ENCODE data around the gene ZFPM1.
"Not testable (repeated sequence)": the region's sequence is repeated elsewhere in the genome, so short reads cannot be mapped to it uniquely, and the experiment has no call there.

Gene ZFPM1

GRCh38 chr16:88467541-88467944, 14.5 kb downstream of the ZFPM1 start:
- no peak for DNase-seq

GRCh38 chr16:88468275-88469129, 15.4 kb downstream of the ZFPM1 start:
- DNase-seq, result no peak

GRCh38 chr16:88469615-88470395, 16.7 kb downstream of the ZFPM1 start:
- DNase-seq, result no peak

- DNase-seq, result not testable (repeated sequence)
Observed at GRCh38 chr16:88470396-88470680, 17.3 kb downstream of the ZFPM1 start.

- DNase-seq, result not testable (repeated sequence)
Observed at GRCh38 chr16:88470696-88471095, 17.6 kb downstream of the ZFPM1 start.

GRCh38 chr16:88471115-88471514, 18.0 kb downstream of the ZFPM1 start:
- no peak for DNase-seq

GRCh38 chr16:88471575-88471974, 18.5 kb downstream of the ZFPM1 start:
- DNase-seq, result no peak

GRCh38 chr16:88472069-88472468, 19.0 kb downstream of the ZFPM1 start:
- no peak for DNase-seq

- DNase-seq, result no peak
Observed at GRCh38 chr16:88472637-88473205, 19.6 kb downstream of the ZFPM1 start.

GRCh38 chr16:88473666-88474534, 20.8 kb downstream of the ZFPM1 start:
- no peak for DNase-seq

- no peak for DNase-seq
Observed at GRCh38 chr16:88475037-88475436, 22.0 kb downstream of the ZFPM1 start.

GRCh38 chr16:88476203-88476602, 23.1 kb downstream of the ZFPM1 start:
- no peak for DNase-seq

- DNase-seq, result no peak
Observed at GRCh38 chr16:88476817-88477397, 23.8 kb downstream of the ZFPM1 start.

- no peak for DNase-seq
Observed at GRCh38 chr16:88477631-88478519, 24.8 kb downstream of the ZFPM1 start.

GRCh38 chr16:88478889-88479792, 26.1 kb downstream of the ZFPM1 start:
- no peak for DNase-seq

GRCh38 chr16:88479793-88480760, 27.0 kb downstream of the ZFPM1 start:
- DNase-seq, result no peak

- no peak for DNase-seq
Observed at GRCh38 chr16:88480829-88481228, 27.7 kb downstream of the ZFPM1 start.

- no peak for DNase-seq
Observed at GRCh38 chr16:88481851-88482250, 28.8 kb downstream of the ZFPM1 start.

Measured in NCI-H187 treated with DMSO at 0.1 percent for 48 hours (cell line).